ENCODE data around the gene ORC2.
"Not testable (repeated sequence)": the region's sequence is repeated elsewhere in the genome, so short reads cannot be mapped to it uniquely, and the experiment has no call there.

ORC2 gene
- total RNA-seq, result 69.5 to 91.9 (median 85.6) reads per million in 3 experiments

DNA sequence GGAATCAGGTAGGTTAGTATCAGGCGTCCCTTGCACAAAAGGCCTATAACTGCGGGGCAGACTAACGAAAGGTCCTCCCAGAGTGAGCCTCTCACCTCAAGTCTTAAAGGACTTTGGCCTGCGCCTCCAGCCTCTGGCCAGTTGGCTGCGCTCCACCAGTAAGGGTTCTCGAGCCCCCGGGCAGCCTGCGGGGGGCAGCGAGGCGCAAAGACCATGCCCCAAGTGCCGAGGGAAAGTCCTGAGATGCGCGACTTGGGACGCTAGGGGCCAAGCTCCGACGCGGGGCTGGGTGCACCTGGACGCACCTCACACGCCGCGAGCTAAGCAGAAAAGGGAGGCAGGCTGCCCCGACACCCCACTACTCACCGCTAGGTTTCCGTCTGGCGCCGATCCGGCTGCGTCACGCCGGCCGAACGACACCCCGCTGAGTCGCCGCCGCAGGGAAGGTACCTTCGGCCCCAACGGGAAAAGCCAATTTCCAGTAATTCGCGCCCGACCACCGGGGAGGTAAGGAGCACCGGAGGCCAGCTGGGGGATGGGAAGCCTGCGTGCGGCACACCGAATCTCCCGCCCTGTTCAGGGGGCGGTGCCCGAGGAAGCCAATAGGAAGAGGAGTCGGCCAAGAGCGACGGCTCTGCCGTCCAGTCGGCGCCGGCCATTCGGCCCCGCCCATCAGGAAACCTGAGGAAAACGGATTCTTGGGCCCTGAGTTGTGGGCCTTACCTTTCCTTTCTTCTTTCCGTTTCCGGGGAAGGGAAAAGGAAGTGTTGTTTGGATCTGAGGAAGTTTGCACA lies at the start of gene ORC2:
Gene ORC2, minus strand, starts transcription at position 537 of the 794 bp plus-strand sequence. CDS start 5,537 bp downstream, outside the sequence.
- DNase-seq, result peak; percentile 93

DNA sequence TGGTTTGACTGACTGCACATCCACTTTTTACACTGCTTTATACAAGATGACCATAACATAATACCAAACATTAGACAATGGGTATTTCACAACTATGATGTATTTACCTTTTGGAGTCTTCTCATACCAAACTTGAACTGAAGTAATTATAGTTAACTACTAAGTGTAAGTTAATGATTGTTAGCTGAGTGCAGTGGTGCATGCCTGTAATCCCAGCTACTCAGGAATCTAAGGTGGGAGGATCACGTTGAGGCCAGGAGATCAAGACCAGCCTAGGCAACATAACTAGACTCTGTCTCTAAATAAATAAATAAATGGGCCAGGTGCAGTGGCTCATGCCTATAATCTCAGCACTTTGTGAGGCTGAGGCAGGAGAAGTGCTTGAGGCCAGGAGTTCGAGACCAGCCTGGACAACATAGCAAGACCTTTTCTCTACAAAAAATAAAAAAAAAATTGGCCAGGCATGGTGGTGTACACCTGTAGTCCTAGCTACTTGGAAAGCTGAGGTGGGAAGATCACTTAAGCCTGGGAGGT lies 44.9 kb upstream of the ORC2 start:
- no peak for DNase-seq

DNA sequence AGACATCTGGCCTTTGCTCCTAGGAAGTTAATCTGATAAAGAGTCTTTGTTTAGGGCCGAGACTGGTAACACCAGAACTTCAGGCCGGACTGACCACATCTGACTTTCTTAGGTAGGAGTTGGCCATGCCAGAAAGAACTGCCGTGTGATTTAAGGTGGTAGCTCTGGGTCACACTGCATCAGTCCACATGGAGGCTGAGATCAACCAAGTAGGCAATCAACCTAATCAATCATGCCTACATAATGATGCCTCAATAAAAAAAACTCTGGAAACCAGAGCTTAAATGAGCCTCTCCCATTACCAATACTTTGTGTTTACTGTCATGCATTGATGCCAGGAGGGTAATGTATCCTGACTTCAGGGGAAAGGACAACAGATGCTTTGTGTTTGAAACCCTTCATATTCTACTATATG lies 44.1 kb upstream of the ORC2 start:
- DNase-seq, result no peak

DNA sequence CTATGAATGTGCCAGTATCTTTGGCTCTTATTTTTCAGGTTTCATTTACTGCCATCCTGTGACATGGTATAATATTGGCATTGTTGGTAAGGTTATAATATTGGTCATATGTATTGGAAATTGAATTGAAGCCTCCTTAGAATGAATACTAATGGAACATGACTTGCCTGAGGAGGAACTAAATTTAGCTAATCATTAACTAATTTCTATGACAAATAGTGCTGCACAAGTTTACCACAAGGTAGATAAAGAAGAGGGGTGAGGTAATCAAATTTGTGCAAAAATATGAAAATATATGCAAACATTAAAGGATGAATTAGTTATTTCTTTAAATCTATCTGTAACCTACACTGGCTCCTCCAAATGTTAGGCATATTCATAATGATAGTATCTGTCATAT lies 43.2 kb upstream of the ORC2 start:
- no peak for DNase-seq

DNA sequence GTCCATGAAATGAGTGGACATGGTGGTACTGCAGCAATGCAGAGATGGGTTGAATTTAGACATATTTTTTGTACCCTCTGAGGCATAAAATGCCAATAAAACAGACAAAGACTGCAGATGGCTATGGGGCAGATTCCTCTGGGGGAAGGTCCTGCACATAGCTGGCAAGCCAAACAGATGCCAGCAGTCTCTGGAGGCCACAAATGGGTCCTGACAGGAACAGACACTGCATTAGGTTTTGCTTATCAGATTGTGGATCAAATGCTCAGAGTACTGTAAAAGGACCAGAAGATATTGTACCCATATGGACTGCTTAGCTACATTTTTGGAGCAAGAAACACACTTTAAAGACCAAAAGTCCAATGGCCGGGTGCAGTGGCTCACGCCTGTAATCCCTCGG lies 40.9 kb upstream of the ORC2 start:
- DNase-seq, result no peak

DNA sequence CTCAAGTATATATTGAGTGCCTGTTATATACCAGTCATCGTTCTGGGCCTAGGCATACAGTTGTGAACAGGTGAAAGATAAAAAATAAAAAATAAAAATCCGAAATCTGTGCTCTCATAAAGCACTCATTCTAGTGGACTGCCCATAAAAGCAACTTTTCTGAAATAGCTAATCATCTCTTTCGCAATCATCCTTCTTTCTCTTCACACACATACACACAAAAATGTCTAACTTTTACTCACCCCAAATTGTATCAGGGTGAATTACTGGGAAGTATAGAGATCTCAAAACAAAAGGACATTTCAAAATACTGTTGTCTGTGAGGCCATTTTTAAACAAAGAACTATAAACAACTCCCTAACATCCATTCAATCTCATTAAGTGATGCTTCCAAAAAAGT lies 29.6 kb upstream of the ORC2 start:
- DNase-seq, result no peak

DNA sequence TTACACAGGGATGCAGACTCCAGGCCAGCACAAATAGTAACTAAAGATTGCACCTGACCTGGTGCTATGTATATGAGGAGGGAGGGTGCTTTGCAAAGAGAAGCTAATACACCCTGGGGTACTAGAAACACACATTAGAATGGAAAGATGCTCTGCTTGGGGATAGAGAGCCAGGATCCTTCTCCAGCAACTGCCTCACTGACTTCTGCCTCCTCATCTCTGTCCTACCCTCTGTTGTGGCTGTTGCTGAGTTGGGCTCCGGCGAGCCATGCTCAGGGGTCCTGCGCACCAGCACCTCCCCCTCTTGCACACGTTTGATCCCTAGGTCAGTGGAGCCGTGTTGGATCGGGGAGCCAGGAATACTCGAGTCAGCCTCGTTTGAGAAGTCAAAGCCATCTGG lies 23.7 kb upstream of the ORC2 start:
- no peak for DNase-seq

DNA sequence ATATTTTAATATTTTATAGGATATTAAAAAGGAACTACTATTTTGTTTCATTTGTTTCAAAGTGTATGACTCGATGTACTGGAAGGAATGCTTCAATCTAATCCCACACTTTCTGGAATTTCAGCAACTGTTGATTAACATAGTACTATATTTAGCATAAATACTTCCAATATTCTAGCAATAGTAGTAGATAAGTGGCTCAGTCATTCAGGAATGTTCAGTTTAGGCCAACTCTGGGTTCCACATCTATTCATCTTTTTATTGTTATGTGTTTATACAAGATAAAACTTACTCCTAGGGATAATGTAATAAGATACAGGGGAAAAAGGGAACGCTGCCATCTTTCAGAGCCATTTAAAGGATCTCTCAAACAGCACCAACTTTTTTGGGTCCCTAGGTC lies 22.3 kb upstream of the ORC2 start:
- no peak for DNase-seq

DNA sequence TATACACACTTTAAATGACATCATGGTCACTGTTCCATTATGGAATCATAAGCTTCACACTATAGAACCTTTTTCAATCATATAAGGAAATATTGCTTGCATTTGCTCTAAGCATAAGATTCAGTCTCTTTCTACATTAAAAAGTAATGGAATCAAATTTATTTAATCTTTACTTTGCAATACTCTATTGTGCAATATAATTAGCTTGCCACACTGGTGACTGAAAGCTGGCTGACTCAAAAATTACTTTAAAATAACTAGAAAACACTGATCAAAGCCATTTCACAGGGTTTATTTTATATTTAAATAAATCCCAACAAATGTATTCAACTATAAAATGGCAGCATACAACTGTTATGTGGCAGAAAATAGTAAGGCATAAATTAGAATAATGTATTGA lies 13.2 kb upstream of the ORC2 start:
- DNase-seq, result no peak

DNA sequence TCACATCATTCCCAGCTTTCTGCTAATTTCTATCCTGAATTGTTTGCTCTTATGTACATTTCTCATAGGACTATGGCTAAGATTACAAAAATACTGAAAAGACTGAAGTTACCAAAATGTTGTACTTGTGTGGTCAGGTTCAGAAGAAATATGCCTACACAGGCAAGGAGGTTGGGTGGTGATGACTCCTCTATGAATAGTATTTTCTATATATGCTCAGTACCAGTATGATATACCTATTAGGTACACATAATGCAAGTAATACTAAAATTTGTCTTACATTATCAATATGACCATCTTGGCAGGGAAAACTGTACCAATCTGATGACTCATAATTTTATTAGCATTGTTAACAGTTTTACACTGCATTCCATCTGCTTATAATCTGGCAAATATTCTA lies 12.2 kb upstream of the ORC2 start:
- no peak for DNase-seq

DNA sequence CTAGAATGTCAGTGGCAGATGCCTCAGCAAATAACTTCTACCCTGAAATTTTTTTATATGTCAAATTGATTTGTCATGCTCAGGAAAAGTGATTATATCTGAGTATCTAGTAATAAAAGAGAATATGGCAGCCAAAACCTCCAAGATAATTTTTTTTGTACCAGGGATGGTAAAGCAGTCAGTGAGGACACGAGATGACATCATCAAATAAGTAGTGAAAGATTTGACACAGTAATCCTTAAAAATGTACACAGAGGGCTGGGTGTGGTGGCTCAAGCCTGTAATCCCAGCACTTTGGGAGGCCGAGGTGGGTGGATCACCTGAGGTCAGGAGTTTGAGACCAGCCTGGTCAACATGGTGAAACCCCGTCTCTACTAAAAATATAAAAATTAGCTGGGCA lies 6.6 kb upstream of the ORC2 start:
- DNase-seq, result not testable (repeated sequence)

DNA sequence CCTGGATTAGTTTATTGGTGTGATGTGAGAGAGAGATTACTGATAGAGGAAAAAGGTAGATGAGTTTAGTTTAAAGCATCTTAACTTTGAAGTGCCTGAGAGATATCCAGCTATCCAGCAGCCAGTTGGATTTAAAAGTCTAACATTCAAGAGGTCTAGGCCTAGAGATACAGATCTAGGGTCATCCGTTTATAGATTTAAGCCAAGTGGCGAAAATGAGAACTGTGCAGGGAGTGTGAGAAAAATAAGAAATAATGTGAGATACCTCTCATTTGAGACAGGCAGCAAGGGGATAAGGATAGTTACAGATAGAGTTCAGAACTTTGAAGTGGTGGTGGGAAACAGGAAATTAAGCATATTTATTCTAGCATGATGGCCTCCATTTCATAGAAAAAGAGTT lies 5.3 kb upstream of the ORC2 start:
- DNase-seq, result no peak

DNA sequence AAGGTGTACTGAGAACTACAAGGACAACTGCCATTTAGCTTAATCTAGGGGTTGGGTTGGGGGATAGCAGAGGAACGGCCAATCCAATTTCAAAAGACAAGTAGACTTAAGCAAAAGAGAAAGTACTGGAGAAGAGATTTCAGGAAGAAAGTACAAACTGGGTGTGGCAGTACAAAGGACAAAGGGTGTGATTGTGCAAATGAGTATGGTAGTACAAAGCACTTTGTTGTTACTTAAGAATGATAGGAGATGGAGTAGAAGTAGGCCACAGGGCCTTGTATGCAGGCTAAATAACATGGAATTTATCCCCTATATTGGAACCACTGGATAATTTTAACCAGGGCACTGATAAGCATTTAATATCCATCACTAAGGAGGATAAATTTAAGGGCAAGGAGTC lies 4.7 kb upstream of the ORC2 start:
- DNase-seq, result no peak

DNA sequence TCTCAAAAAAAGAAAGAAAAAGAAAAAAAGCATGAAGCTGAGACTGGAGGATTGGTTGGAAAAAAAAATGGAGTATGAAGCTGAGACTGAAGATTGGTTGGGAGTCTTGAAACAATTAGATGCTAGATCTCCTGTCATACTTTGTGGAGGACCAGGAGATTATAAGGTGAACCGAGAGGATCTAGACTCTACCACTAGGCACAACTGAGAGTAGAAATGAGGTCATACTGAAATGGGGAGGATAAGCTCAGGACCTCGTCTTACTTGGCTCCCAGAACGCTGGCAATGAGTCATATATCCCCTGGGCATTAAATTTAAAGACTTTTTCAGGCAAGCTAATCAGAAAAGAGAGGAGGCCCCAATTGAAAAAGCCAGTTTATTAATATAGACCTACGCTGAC lies 3.3 kb upstream of the ORC2 start:
- DNase-seq, result no peak

DNA sequence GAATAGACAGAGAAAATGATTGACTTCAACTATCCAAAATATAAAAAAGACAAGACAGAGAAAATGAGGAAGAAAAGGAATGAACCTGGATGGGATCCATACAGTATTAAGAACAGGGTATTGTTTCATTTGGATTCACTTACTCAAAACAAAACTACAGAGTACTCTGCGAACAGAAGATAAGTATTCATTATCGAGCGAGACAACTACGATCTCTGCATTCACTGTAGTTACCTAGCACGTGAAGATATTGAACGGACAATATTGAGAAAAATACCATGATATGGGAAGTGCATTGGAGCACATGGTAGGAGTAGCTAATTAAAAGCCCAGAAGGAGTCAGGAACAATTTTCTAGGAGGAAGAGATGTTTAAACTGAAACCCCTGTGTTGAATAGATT lies 1.0 kb upstream of the ORC2 start:
- DNase-seq, result no peak

DNA sequence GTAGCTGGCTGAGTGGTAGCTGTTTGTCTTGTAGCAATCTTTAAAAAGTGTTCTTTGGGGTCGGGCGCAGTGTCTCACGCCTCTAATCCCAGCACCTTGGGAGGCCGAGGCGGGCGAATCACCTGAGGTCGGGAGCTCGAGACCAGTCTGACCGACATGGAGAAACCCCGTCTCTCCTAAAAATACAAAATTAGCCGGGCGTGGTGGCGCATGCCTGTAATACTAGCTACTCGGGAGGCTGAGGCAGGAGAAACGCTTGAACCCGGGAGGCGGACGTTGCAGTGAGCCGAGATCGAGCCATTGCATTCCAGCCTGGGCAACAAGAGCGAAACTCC lies 425 bp upstream of the ORC2 start:
- not testable (repeated sequence) for DNase-seq

DNA sequence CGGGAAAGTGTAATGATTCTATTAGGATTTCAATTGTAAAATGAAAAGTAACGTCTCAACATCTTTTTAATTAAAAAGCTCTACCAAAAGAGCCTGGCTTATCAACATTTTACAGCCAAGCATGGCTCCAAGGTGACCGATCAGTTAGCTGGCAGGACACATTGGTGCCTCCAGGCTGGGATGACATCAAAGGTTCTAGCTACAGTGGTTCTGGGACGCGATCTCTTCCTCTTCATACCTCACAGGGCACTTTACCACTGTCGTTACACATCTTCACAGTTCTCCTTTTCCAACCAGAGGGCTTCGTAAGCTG lies 693 bp downstream of the ORC2 start:
- DNase-seq, result no peak

DNA sequence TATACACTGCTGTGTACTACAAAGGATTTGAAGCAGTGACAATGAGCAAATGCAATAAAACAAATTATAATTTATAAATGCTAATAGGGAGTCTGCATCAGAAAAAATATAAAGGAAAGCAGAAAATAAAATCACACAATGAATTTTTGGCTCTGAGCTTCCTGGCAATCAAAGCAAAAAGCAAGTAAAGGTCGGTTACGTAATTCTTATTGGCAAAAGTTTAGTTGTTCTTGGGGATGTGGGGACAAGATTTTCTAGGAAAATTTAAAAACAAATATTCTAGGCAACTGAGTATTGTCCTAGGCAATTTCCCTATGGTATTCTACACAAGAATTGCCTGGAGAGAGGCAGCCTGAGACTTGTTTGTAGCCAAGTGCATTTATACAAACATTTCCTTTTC lies 1.8 kb downstream of the ORC2 start:
- DNase-seq, result no peak

DNA sequence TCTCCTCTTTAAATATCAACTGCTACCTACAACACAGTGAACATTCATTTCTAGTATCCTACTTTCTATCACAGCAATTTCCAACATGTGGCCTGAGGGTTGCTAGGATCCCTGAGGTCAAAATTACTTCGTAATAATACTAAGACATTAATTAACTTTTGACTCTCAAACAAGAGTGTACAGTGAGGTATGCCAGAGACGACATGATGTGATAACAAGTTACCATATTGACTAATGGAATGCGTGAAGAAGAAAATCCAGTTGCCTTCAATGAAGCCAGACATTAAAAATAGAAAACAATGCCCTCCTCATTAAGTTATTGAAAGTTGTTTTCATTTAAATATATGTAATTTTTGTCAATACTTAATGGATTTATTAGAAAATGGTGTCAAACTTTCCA lies 13.1 kb downstream of the ORC2 start:
- DNase-seq, result no peak

DNA sequence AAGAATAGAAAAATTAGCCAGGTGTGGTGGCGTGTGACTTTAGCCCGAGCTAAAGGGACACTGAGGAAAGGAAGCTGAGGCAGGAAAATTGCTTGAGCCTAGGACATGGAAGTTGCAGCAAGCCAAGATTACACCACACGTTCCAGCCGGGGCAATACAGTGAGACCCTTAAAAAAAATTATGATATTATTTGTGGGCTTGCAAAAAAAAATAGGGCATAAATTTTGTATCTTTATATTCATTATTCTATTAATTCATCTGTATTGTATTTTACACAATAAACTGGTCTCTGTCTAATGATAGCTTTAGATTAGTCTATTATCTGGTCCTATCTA lies 18.1 kb downstream of the ORC2 start:
- no peak for DNase-seq

DNA sequence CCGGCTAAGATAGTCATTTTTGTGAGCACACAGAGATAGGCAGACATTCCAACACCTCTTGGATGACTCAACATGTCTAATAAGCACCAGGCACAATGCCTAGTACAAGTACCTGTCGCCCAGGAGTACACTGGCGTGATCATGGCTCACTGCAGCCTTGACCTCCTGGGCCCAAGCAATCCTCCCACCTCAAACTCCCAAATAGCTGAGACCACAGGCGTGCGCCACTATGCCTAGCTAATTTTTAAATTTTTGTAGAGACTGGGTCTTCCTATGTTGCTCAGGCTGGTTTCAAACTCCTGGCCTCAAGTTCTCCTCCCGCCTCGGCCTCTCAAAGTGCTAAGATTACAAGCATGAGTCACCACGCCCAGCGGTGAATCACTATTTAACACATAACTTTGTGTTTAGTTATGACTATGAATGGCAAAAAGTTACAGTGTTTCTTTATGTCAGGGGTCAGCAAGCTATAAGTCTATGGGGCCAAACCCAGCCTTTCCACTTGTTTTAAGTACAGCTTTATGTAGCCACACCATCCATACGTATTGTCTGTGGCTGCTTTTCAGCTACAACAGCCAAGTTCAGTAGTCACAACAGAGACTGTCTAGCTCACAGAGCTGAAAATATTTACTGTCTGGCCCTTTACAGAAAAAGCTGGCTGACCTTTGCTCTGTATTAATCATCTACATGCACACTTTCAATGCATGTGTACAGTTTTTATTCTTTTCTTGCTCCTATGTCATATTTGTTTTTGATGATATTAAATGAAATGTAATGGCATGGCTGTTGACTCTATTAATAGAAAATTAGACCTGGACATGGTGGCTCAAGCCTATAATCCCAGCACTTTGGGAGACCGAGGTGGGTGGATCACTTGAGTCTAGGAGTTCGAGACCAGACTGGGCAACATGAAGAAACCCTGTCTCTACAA lies 18.7 kb downstream of the ORC2 start:
- DNase-seq, result no peak

DNA sequence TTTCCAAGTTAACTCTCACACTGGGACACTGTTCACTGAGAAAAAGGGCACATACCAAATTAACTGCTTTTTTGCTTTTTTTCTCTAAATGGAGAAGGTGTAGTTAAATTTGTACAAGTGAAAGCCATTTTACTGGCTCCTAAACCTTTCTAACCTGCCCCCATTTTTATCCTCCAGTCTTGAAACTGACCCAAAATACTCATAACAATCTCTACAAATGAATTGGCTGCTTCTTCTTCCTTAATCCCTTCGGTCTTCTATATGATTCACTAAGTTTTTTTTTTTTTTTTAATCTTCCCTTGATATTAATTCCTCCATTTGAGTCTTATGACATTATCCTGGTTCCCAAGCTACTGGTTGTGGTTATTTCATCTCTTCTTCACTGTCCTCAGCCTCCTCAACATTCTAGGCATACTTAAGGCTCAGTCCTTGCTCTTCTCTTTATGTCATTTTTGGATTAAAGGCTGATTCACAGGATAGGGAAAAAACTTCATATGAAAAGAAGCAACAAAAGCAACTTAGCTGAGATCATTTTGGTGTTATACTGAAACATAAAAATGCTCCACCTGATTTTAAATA lies 19.8 kb downstream of the ORC2 start:
- no peak for DNase-seq

DNA sequence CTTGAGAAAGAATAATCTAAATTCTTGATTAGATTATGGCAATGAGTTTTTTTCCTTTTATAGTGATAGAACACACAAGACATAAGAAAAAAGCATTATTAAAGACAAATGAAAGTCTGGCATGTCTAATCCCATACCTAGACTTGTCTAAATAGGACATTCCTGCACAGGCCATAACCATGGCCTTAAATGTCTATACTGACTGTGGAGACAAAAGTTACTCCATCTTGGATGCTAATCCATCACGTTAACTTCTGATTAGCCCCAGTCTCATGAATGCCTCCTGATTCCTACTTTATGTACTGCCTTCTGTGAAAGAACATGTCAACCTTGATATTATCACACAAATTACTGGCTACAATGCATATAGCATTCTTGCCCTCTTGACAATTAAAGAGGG lies 23.6 kb downstream of the ORC2 start:
- no peak for DNase-seq
